OCI-LY1 (cell line): ENCODE measurements around the gene ZNF862.
A peak's percentile ranks its signal among the peaks of the same experiment; 100 is the strongest.

Source experiments
- H2AFZ ChIP-seq: fragments of 200-600 bp; sonication (generic), shearing (Covaris generic); 2 replicates; pipeline ENCODE4 v1.6.0; 2014; ENCODE audit warnings: antibody characterized with exemption, mild to moderate bottlenecking, low read length
- H3F3A ChIP-seq: fragments of 200-600 bp; sonication (generic), shearing (Covaris generic); 2 replicates; pipeline ENCODE4 v1.6.0; 2014; ENCODE audit warnings: mild to moderate bottlenecking, antibody characterized with exemption, low read length, moderate library complexity; ENCODE audit not compliant: insufficient read depth
- H3K27ac ChIP-seq: fragments of 200-600 bp; sonication (generic); 2 replicates; pipeline ENCODE4 v1.5.1; 2014; ENCODE audit warnings: low read length, mixed run types, mild to moderate bottlenecking, low read depth; ENCODE audit not compliant: poor library complexity, severe bottlenecking
- H3K27me3 ChIP-seq: fragments of 200-600 bp; sonication (generic); 2 replicates; pipeline ENCODE4 v1.6.0; 2014; ENCODE audit warnings: antibody characterized with exemption, mild to moderate bottlenecking, low read length, moderate library complexity; ENCODE audit not compliant: insufficient read depth
- H3K36me3 ChIP-seq: fragments of 200-600 bp; sonication (generic); 2 replicates; pipeline ENCODE4 v1.6.1; 2014; ENCODE audit warnings: mild to moderate bottlenecking, antibody characterized with exemption, low read length, moderate library complexity, mixed read lengths; ENCODE audit not compliant: insufficient read depth
- H3K4me1 ChIP-seq: fragments of 200-600 bp; sonication (generic); 2 replicates; pipeline ENCODE4 v1.5.1; 2014; ENCODE audit warnings: mild to moderate bottlenecking, low read length, moderate library complexity; ENCODE audit not compliant: insufficient read depth, severe bottlenecking
- H3K4me2 ChIP-seq: fragments of 200-600 bp; sonication (generic), shearing (Covaris generic); 2 replicates; pipeline ENCODE4 v1.6.1; 2014; ENCODE audit warnings: low read length
- H3K4me3 ChIP-seq: fragments of 200-600 bp; sonication (generic); 2 replicates; pipeline ENCODE4 v1.5.1; 2014; ENCODE audit warnings: low read length, low read depth, mild to moderate bottlenecking, mixed read lengths; ENCODE audit not compliant: poor library complexity, severe bottlenecking
- H3K79me2 ChIP-seq: fragments of 200-600 bp; shearing (Covaris generic); 2 replicates; pipeline ENCODE4 v1.6.1; 2016; ENCODE audit warnings: mixed run types, low read length, mixed read lengths; ENCODE audit not compliant: insufficient read depth
- H3K9ac ChIP-seq: fragments of 200-600 bp; sonication (generic), shearing (Covaris generic); 2 replicates; pipeline ENCODE4 v1.6.1; 2014; ENCODE audit warnings: mild to moderate bottlenecking, low read length, mixed read lengths
- H3K9me2 ChIP-seq: fragments of 200-600 bp; sonication (generic), shearing (Covaris generic); 2 replicates; pipeline ENCODE4 v1.6.1; 2014; ENCODE audit warnings: low read depth, mild to moderate bottlenecking, low read length, mixed read lengths
- H3K9me3 ChIP-seq: fragments of 200-600 bp; shearing (Covaris generic); 2 replicates; pipeline ENCODE4 v1.6.1; 2014; ENCODE audit warnings: low read length, mixed read lengths
- H4K20me1 ChIP-seq: fragments of 200-600 bp; sonication (generic), shearing (Covaris generic); 2 replicates; pipeline ENCODE4 v1.6.0; 2016; ENCODE audit warnings: mild to moderate bottlenecking, low read length; ENCODE audit not compliant: insufficient read depth
- EZH2 ChIP-seq: fragments of 200-600 bp; sonication (generic), shearing (Covaris generic); IDR thresholded peaks from 2 replicates; pipeline ENCODE4 v1.8.0; 2017; ENCODE audit warnings: borderline replicate concordance, mixed run types, mild to moderate bottlenecking, antibody characterized with exemption, low read length, moderate library complexity, mixed read lengths
- TF ChIP-seq, protein P1 (sequence below): fragments of 200-600 bp; sonication (generic), shearing (Covaris generic); IDR thresholded peaks from 2 replicates; pipeline ENCODE4 v1.5.1; 2017; ENCODE audit warnings: mild to moderate bottlenecking, antibody characterized with exemption, low read length, moderate library complexity, mixed read lengths

The ZNF862 gene

DNA sequence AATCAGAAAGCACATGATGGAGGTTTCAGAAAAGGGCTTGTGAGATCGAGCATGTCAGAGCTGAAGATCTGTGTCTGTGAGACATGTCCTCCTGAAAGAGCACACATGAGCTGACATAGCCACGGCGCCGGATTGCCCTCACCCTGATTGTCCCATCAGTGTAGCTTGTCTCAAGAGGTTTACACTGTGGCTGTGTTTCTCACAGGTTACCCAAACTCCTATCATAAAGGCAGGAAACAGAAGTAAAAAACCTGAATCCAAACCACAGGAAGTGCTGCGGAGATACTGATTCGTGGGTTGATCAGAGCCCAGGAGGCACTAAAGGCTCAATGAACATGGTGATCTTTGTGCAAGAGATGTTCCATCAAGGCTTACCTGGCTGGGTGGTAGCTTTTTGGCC lies 31.7 kb downstream of the ZNF862 start:
- no peaks in the 10 kb centered on the region for H4K20me1 ChIP-seq
- peaks cover 48% of the 10 kb centered on the region for H3K4me1 ChIP-seq
- H2AFZ ChIP-seq: no peak overlapping the region
- H3K79me2 ChIP-seq: no peaks in the 10 kb centered on the region
- no peaks in the 10 kb centered on the region for H3K27me3 ChIP-seq
- TF ChIP-seq, protein P1, sequence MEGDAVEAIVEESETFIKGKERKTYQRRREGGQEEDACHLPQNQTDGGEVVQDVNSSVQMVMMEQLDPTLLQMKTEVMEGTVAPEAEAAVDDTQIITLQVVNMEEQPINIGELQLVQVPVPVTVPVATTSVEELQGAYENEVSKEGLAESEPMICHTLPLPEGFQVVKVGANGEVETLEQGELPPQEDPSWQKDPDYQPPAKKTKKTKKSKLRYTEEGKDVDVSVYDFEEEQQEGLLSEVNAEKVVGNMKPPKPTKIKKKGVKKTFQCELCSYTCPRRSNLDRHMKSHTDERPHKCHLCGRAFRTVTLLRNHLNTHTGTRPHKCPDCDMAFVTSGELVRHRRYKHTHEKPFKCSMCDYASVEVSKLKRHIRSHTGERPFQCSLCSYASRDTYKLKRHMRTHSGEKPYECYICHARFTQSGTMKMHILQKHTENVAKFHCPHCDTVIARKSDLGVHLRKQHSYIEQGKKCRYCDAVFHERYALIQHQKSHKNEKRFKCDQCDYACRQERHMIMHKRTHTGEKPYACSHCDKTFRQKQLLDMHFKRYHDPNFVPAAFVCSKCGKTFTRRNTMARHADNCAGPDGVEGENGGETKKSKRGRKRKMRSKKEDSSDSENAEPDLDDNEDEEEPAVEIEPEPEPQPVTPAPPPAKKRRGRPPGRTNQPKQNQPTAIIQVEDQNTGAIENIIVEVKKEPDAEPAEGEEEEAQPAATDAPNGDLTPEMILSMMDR: no peak
- no peak for TF ChIP-seq EZH2
- H3K9me2 ChIP-seq: no peaks in the 10 kb centered on the region
- no peaks in the 10 kb centered on the region for H3K9me3 ChIP-seq
- no peak overlapping the region for H3K4me2 ChIP-seq
- H3F3A ChIP-seq: no peaks in the 10 kb centered on the region
- no peaks in the 10 kb centered on the region for H3K36me3 ChIP-seq
- H3K27ac ChIP-seq: no peak overlapping the region
- no peak overlapping the region for H3K9ac ChIP-seq
- no peak overlapping the region for H3K4me3 ChIP-seq

DNA sequence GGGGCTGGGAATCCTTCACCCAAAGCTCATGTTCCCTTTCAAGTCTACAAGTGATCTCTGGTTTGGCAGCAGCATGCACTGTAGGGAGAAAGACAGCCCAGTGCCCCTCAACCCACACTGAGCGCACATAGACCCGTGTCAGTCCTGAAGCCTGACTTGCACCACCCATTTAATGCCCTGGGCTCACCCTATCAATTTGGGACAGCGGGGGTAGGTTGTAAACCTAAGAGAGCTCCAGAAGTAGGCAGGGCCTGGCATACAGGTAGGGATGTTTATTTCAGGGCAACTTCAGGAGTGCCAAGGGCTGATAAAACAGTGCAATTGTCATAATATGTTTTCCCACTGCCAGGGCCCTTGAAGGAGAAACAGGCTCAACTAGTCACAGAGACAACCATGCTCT lies 32.1 kb downstream of the ZNF862 start:
- Histone ChIP-seq H3K4me3 (no peak overlapping the region), H3F3A (no peaks in the 10 kb centered on the region), H3K9me2 (no peaks in the 10 kb centered on the region), H3K4me2 (no peak overlapping the region), H2AFZ (no peak overlapping the region), H3K79me2 (no peaks in the 10 kb centered on the region), H3K9ac (no peak overlapping the region), H4K20me1 (no peaks in the 10 kb centered on the region), H3K4me1 (peaks cover 52% of the 10 kb centered on the region), H3K27me3 (no peaks in the 10 kb centered on the region), H3K27ac (no peak overlapping the region), H3K9me3 (no peaks in the 10 kb centered on the region), H3K36me3 (no peaks in the 10 kb centered on the region)
- TF ChIP-seq EZH2: no peak
- TF ChIP-seq, protein P1: no peak

DNA sequence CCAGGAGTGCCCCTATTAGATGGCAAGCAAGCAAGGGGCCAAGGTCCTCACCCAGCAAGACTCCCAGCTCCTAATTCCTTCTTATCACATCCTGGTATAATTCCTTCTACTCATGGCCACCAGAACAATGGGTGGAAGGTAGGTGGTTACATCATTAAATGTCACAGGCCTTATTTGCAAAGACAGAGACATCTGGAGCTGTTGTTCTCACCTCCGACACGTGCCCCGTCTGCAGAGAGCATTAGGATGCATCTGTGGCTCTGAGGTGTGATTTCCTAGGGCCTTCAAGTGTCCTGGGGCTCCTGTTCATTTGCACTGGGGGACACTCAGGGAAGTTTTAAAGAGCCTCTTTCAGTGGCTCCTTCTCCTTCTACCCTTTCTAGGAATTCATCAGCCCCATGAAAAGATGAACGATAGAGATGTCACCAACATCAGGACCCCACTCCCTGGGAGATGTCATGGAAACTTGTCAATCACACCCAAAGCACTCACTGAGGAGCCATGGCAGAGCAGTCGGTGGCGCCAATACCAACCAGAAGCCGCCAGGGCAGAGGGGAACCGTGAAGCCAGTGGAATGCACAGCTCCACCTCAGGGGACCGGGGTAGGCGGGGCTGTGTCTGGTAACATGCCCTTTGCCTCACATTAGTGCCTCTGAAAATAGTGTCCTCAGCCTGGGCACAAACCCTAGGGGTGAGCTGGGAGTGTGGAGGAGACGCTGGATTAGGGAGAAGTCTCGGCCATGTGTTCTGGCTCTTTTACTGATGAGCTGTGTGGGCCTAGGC lies 32.7 kb downstream of the ZNF862 start:
- Histone ChIP-seq H3K27ac (peak overlapping the region; percentile 62), H3K9me2 (no peaks in the 10 kb centered on the region), H3K36me3 (no peaks in the 10 kb centered on the region), H4K20me1 (no peaks in the 10 kb centered on the region), H3K4me1 (peaks cover 52% of the 10 kb centered on the region), H3K9me3 (no peaks in the 10 kb centered on the region), H3K79me2 (no peaks in the 10 kb centered on the region), H3K4me3 (no peak overlapping the region), H3K27me3 (no peaks in the 10 kb centered on the region), H2AFZ (no peak overlapping the region), H3K4me2 (no peak overlapping the region; the same call in 1 of the 2 replicates), H3F3A (no peaks in the 10 kb centered on the region), H3K9ac (no peak overlapping the region)
- no peak for TF ChIP-seq EZH2
- TF ChIP-seq, protein P1: no peak
